ENCODE measurements around the gene ADSS1.
A peak's percentile ranks its signal among the peaks of the same experiment; 100 is the strongest.

DNA sequence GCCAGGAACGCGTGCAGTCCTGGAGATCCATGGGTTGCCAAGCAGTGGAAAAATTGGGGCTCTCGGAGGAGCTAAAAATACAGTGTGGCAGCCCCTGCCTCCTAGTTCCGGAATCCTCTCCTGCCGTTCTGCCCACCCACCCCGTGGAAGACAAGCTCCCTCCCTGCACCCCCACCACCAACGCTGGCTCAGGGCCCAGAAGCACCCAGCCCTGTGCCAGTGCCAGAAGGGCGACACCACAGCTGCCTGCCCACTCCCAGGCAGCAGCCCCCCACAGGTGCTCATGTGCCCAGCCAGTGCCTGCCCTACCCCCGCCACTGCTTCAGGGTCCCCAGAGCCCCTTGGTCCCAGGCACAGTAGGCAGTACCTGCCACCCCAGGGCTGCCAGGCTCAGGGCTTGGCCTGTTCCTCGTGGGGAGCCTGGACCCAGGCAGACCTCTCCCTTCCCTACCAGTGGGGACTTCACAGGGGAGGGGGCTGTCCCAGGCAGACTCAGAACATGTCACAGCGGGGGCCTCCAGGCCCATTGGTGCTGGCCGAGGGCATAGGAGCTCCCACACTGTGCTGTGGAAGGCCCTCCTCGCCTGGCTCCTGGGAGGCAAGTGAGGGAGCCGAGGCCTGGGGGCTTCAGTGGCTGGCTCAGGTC, 27.2 kb upstream of the ADSS1 start:
- TF ChIP-seq, protein P1, sequence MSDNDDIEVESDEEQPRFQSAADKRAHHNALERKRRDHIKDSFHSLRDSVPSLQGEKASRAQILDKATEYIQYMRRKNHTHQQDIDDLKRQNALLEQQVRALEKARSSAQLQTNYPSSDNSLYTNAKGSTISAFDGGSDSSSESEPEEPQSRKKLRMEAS (IDR thresholded peaks at IDR 0.05), result no peak
- TF ChIP-seq TAF1 (IDR thresholded peaks at IDR 0.05; ENCODE audit: low read depth), result no peak
- no peak for TF ChIP-seq TEAD4 (IDR thresholded peaks at IDR 0.05)
- TF ChIP-seq EP300 (IDR thresholded peaks at IDR 0.05; ENCODE audit: borderline replicate concordance), result no peak
- TF ChIP-seq RAD21 (IDR thresholded peaks at IDR 0.05; ENCODE audit: low read depth), result no peak
- TF ChIP-seq, protein P2, sequence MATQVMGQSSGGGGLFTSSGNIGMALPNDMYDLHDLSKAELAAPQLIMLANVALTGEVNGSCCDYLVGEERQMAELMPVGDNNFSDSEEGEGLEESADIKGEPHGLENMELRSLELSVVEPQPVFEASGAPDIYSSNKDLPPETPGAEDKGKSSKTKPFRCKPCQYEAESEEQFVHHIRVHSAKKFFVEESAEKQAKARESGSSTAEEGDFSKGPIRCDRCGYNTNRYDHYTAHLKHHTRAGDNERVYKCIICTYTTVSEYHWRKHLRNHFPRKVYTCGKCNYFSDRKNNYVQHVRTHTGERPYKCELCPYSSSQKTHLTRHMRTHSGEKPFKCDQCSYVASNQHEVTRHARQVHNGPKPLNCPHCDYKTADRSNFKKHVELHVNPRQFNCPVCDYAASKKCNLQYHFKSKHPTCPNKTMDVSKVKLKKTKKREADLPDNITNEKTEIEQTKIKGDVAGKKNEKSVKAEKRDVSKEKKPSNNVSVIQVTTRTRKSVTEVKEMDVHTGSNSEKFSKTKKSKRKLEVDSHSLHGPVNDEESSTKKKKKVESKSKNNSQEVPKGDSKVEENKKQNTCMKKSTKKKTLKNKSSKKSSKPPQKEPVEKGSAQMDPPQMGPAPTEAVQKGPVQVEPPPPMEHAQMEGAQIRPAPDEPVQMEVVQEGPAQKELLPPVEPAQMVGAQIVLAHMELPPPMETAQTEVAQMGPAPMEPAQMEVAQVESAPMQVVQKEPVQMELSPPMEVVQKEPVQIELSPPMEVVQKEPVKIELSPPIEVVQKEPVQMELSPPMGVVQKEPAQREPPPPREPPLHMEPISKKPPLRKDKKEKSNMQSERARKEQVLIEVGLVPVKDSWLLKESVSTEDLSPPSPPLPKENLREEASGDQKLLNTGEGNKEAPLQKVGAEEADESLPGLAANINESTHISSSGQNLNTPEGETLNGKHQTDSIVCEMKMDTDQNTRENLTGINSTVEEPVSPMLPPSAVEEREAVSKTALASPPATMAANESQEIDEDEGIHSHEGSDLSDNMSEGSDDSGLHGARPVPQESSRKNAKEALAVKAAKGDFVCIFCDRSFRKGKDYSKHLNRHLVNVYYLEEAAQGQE (IDR thresholded peaks at IDR 0.05; ENCODE audit: low read depth), result no peak
- no peak for TF ChIP-seq YY1 (IDR thresholded peaks at IDR 0.05; ENCODE audit: low read depth)
- peak; percentile 25; the same call in 1 of the 2 replicates for TF ChIP-seq NFIC (IDR thresholded peaks at IDR 0.05)
- TF ChIP-seq CREB1 (IDR thresholded peaks at IDR 0.05; ENCODE audit: low read depth), result no peak
- TF ChIP-seq CEBPB (IDR thresholded peaks at IDR 0.05), result no peak
- TF ChIP-seq FOXM1 (IDR thresholded peaks at IDR 0.05; ENCODE audit: borderline replicate concordance, low read depth), result no peak
- TF ChIP-seq ZBTB7A (IDR thresholded peaks at IDR 0.05; ENCODE audit: low read depth), result no peak
- TF ChIP-seq, protein P3, sequence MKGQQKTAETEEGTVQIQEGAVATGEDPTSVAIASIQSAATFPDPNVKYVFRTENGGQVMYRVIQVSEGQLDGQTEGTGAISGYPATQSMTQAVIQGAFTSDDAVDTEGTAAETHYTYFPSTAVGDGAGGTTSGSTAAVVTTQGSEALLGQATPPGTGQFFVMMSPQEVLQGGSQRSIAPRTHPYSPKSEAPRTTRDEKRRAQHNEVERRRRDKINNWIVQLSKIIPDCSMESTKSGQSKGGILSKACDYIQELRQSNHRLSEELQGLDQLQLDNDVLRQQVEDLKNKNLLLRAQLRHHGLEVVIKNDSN (IDR thresholded peaks at IDR 0.05), result no peak
- 0 out of 2 replicates have a peak, but pooled peaks have one; percentile 32 for TF ChIP-seq TCF12 (IDR thresholded peaks at IDR 0.05; ENCODE audit: low read depth)
